Breast epithelium (tissue), 3 donors: ENCODE measurements around the gene CHD6.

Experiments used
- POLR2A ChIP-seq: fragments of 450-650 bp; IDR thresholded peaks from one replicate; pipeline ENCODE4 v1.6.1; 2016; ENCODE audit warnings: antibody characterized with exemption, mild to moderate bottlenecking, moderate library complexity
- TF ChIP-seq, protein P1 (sequence below), 3 donors: fragments of 450-650 bp; IDR thresholded peaks; one replicate each; pipeline ENCODE4 v1.5.1; 2016 to 2017; ENCODE audit warnings: antibody characterized with exemption in 3 of 3, mild to moderate bottlenecking in 3 of 3, moderate library complexity in 3 of 3

DNA sequence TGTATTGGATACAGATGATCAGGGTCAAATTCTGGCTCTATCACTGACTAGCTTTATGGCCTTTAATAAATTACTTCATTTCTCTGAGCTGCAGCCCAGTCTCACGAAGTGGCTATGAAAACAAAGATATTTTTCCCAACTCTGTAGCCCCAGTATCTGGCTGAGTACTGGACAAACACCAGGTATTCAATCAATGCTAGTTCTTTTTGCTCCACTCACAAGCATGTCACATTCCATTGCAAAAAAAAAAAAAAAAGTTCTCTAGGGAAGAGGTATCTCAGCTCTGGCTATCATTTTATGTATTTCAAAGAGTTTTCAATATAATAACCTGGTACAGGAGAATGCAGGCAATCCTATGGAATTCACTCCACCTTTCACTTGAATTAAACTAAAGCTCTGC lies 3.1 kb downstream of the CHD6 start:
- no peak for TF ChIP-seq POLR2A
- TF ChIP-seq, protein P1, sequence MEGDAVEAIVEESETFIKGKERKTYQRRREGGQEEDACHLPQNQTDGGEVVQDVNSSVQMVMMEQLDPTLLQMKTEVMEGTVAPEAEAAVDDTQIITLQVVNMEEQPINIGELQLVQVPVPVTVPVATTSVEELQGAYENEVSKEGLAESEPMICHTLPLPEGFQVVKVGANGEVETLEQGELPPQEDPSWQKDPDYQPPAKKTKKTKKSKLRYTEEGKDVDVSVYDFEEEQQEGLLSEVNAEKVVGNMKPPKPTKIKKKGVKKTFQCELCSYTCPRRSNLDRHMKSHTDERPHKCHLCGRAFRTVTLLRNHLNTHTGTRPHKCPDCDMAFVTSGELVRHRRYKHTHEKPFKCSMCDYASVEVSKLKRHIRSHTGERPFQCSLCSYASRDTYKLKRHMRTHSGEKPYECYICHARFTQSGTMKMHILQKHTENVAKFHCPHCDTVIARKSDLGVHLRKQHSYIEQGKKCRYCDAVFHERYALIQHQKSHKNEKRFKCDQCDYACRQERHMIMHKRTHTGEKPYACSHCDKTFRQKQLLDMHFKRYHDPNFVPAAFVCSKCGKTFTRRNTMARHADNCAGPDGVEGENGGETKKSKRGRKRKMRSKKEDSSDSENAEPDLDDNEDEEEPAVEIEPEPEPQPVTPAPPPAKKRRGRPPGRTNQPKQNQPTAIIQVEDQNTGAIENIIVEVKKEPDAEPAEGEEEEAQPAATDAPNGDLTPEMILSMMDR (IDR thresholded peaks at IDR 0.05): no peak
